IPS-18c (cell line): ENCODE results near the gene ITCH.
"Not testable (repeated sequence)": the region's sequence is repeated elsewhere in the genome, so short reads cannot be mapped to it uniquely, and the experiment has no call there.

Experiments used
- H3K4me3 ChIP-seq: 2 replicates; pipeline ENCODE4 v1.7.0; 2013; ENCODE audit warnings: low read depth, mild to moderate bottlenecking, low read length, moderate library complexity; ENCODE audit not compliant: insufficient read depth
- H3K9me3 ChIP-seq: one replicate; pipeline ENCODE4 v1.6.1; 2013; ENCODE audit warnings: mild to moderate bottlenecking, low read length, moderate library complexity; ENCODE audit not compliant: control insufficient read depth, insufficient read depth

The ITCH gene

GRCh38 chr20:34458631-34459030 lies 95.6 kb downstream of the ITCH start:
- Histone ChIP-seq H3K4me3 (no peak overlapping the region), H3K9me3 (no peaks in the 10 kb centered on the region)

DNA sequence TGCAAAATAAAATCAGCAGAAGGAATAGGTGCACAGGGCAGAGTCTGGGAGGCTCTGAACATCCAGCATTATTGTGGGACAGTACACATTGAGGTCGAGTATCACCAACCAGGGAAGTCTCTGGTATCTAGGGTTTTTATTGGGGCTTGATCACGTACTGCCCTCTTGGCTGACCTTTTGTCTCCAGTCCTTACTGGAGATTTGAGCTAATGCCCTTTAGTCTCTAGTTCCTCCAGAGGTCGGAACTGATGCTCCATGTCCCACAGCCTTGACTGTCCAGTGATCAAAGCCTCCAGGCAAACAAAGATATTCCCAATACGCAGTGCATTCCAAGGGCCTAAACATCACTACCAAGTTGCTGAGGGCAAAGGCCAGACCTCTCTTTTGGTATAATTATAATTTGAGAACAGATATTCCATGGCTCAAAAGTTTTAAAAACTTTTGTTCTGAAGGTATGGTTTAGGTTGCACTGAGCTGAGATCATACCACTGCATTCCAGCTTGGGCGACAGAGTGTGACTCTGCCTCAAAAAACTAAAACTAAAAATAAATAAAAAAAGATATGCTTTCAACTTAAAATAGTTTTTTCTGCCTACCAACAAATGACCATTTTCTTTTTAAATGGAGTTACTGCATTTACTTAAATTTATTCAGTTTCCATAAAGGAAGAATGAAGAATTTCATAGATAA lies 96.3 kb downstream of the ITCH start:
- Histone ChIP-seq H3K9me3 (no peaks in the 10 kb centered on the region), H3K4me3 (no peak overlapping the region)

DNA sequence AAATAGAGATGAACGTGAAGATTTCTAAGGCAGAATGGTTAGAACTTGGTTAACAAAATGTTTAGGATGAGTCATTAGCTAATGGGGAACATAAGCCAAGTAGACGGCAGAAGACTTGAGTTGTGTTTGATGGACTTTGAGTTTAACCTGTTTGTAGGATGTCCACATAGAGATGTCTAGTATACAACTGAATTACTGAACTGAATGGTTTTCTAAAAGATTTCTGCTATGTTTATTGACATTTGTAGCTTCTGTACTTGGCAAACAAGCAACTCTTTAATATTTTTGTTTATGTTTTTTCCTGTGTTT lies 98.7 kb downstream of the ITCH start:
- no peaks in the 10 kb centered on the region for H3K9me3 ChIP-seq

DNA sequence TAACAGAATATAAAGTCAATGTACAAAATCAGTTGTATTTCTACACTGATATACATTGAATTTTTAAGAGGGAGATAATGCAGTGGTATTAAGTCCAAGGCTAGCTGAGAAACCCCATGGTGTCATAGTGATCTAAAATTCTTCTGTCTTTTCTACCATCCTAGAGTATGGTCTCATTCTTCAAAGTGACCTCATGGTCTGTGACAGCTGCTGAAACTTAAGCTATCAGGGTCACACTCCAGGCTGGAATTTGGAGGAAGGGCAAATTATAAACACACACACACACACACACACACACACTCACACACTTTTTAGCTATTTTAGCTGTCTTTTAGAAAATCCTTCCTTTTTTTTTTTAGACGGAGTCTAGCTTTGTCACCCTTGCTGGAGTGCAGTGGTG lies 105.9 kb downstream of the ITCH start:
- H3K9me3 ChIP-seq: no peaks in the 10 kb centered on the region

More for the DNA sequence above, 98.7 kb downstream of the ITCH start:
- H3K4me3 ChIP-seq: no peak overlapping the region

GRCh38 chr20:34472246-34472925 lies 109.3 kb downstream of the ITCH start:
- Histone ChIP-seq H3K9me3 (no peaks in the 10 kb centered on the region), H3K4me3 (no peak overlapping the region)

More for the DNA sequence above, 105.9 kb downstream of the ITCH start:
- no peak overlapping the region for H3K4me3 ChIP-seq

DNA sequence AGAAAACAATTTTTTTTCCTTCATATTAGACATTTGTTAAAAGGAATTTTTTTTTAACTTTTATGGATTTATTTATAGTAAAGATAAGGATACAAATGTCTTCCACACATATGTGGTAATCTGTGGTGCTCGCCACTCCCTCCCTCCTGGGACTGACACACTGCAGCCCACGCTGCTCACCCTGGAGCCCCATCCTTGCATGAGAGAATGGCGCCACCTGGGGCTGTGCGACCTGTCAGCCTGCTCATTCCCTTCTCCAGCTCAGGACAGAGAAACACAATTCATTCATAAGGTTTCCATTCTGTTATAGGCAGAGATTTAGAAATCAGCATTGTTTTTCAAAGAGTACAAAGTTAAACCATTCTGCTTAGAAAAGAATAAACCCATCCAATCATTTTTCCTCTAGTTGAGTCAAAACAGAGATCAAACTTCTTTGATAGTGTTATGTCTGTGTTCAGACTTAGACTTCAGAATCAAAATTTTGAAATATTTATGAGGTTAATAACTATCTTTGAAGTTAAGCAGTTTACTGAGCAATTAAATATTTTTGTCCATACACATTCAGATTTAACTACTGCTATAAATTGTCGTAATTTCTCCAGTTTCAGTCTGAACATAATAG lies 110.3 kb downstream of the ITCH start:
- Histone ChIP-seq H3K4me3 (no peak overlapping the region), H3K9me3 (no peaks in the 10 kb centered on the region)

DNA sequence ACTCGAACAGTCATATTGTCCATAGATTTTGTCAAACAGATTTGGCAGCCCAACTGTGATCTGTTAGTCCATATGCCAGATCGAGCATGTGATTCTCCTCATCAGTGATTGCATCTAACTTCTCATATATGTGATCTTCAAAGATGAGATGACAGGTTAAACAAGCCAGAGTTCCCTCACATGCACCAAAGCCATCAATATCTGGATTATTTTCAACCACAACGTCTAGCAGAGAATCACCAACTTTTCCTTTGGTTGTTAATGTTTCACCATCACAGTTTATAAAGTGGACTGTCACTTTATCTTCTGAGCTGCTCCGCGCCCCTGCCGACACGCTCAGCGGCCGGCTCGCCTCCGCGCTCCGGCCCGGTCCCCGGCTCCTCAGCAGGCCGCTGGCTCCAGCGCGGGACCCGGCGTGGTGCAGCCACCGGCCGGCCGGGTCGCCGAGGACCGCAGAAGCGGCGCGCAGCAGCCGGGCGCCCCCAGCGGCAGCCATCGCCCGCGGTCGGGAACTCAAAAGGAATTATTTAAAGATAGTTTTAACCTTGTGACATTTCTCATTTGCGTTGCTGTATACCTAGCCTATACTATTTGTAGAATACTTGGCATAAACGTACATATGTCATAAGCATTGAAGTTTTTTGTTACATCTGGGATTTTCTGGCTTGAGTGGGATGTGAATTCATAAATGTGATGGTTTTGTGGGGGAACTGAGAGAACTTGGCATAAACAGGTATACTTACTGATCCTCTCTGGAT lies 113.1 kb downstream of the ITCH start:
- Histone ChIP-seq H3K4me3 (no peak overlapping the region), H3K9me3 (no peaks in the 10 kb centered on the region)

- Histone ChIP-seq H3K4me3 (no peak overlapping the region), H3K9me3 (no peaks in the 10 kb centered on the region)
Measured at GRCh38 chr20:34479627-34480026, 116.6 kb downstream of the ITCH start.

DNA sequence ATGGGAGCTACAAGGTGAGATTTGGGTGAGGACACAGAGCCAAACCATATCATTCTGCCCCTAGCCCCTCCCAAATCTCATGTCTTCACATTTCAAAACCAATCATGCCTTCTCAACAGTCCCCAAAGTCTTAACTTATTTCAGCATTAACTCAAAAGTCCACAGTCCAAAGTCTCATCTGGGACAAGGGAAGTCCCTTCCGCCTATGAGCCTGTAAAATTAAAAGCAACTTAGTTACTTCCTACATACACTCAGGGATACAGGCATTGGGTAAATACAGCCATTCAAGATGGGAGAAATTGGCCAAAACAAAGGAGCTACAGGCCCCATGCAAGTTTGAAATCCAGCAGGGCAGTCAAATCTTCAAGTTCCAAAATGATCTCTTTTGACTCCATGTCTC lies 119.1 kb downstream of the ITCH start:
- not testable (repeated sequence) for H3K4me3 ChIP-seq, H3K9me3 ChIP-seq

DNA sequence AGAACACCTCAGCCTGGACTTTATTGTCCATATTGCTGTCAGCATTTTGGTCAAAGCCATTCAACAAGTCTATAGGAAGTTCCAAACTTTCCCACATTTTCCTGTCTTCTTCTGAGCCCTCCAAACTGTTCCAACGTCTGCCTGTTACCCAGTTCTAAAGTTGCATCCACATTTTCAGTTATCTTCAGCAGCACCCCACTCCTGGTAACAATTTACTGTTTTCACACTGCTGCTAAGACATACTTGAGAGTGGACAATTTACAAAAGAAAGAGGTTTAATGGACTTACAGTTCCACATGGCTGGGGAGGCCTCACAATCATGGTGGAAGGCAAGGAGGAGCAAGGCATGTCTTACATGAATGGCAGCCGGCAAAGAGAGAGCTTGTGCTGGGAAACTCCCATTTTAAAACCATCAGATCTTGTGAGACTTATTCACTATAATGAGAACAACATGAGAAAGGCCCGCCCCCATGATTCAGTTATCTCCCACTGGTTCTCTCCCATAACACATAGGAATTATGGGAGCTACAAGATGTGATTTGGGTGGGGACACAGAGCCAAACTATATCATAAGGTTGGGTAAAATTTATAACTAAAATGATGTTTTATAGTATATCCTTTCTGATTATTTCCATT lies 120.6 kb downstream of the ITCH start:
- not testable (repeated sequence) for H3K9me3 ChIP-seq, H3K4me3 ChIP-seq

GRCh38 chr20:34485068-34485634 lies 122.1 kb downstream of the ITCH start:
- H3K9me3 ChIP-seq: no peaks in the 10 kb centered on the region

DNA sequence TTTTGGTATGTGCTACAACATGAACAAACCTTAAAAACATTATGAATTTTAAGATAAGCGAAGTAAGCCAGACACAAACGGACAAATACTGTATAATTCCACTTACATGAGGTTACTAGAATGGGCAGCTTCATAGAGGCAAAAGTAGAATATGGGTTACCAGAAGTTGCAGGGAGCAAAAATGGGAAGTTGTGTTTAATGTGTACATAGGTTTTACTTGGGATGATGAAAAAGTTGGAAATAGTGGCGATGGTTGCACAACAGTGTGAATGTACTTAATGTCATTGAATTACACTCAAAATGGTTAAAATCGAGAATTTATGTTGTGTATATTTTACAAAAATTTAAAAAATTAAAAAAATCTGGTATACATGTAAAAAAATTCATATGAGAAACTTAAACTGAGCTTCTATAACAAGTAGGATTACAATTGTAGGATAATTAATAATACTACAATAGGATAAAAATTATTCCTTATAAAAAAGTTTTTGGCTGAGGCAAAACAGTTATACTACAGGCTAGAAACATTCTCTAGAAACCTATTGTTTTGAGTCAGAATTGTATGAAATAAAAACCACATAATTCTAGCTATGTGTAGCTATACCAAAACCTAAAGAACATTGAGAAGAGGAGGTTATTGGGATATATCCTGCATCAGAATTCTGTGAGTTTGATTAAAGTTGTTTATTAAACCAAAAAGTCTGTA lies 128.3 kb downstream of the ITCH start:
- H3K9me3 ChIP-seq: no peaks in the 10 kb centered on the region
- no peak overlapping the region for H3K4me3 ChIP-seq

More at GRCh38 chr20:34485068-34485634, 122.1 kb downstream of the ITCH start:
- no peak overlapping the region for H3K4me3 ChIP-seq

- no peak overlapping the region for H3K4me3 ChIP-seq
- no peaks in the 10 kb centered on the region for H3K9me3 ChIP-seq
Measured at GRCh38 chr20:34491932-34492509, 128.9 kb downstream of the ITCH start.

DNA sequence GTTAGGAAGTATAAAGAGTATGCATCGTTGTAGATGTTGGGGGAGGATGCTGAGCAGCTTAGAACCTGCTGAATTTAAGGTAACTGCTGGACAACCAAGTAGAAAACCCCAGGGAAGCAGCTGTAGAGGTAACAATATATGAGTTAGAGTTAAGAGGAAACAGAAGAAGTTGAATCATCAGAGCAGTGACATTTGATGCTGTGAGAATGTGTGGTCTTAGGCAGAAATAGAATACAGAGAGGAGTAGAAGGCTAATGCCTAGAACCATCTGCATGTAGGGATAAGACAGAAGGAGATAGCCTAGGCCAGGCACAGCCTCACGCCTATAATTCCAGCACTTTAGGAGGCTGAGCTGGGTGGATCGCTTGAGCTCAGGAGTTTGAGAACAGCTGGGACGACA lies 130.6 kb downstream of the ITCH start:
- no peak overlapping the region for H3K4me3 ChIP-seq
- H3K9me3 ChIP-seq: no peaks in the 10 kb centered on the region

GRCh38 chr20:34495307-34495706 lies 132.2 kb downstream of the ITCH start:
- H3K9me3 ChIP-seq: no peaks in the 10 kb centered on the region
- no peak overlapping the region for H3K4me3 ChIP-seq

- Histone ChIP-seq H3K4me3 (no peak overlapping the region), H3K9me3 (no peaks in the 10 kb centered on the region)
Measured at GRCh38 chr20:34495916-34496315, 132.8 kb downstream of the ITCH start.
